HG02840 (cell line): ENCODE measurements around the gene MED13.
"Not testable (repeated sequence)": the region's sequence is repeated elsewhere in the genome, so short reads cannot be mapped to it uniquely, and the experiment has no call there.

Source experiments
- ATAC-seq: cut with Tn5 transposase; IDR thresholded peaks from one replicate; pipeline ENCODE4 v1.9.1; 2021; ENCODE audit warnings: mild to moderate bottlenecking, moderate library complexity, moderate number of reproducible peaks; ENCODE audit not compliant: unreplicated experiment, low FRiP score

Gene MED13

GRCh38 chr17:62003141-62003540, 61.9 kb downstream of the MED13 start:
- ATAC-seq = not testable (repeated sequence)

- no peak for ATAC-seq
Observed at GRCh38 chr17:62001105-62001504, 64.0 kb downstream of the MED13 start.

GRCh38 chr17:62000186-62000585, 64.9 kb downstream of the MED13 start:
- no peak for ATAC-seq

GRCh38 chr17:61998534-61998933, 66.5 kb downstream of the MED13 start:
- not testable (repeated sequence) for ATAC-seq

- no peak for ATAC-seq
Observed at GRCh38 chr17:61997664-61998063, 67.4 kb downstream of the MED13 start.

- ATAC-seq = no peak
Observed at GRCh38 chr17:61996916-61997605, 68.0 kb downstream of the MED13 start.

- no peak for ATAC-seq
Observed at GRCh38 chr17:61989509-61989908, 75.6 kb downstream of the MED13 start.

- ATAC-seq = no peak
Observed at GRCh38 chr17:61986898-61987297, 78.2 kb downstream of the MED13 start.

- no peak for ATAC-seq
Observed at GRCh38 chr17:61984821-61985220, 80.3 kb downstream of the MED13 start.

- ATAC-seq = no peak
Observed at GRCh38 chr17:61981323-61981722, 83.8 kb downstream of the MED13 start.

- no peak for ATAC-seq
Observed at GRCh38 chr17:61980535-61980934, 84.5 kb downstream of the MED13 start.

GRCh38 chr17:61974115-61974514, 91.0 kb downstream of the MED13 start:
- ATAC-seq = no peak

GRCh38 chr17:61972311-61972710, 92.8 kb downstream of the MED13 start:
- ATAC-seq = no peak

- ATAC-seq = no peak
Observed at GRCh38 chr17:61970030-61970429, 95.0 kb downstream of the MED13 start.

GRCh38 chr17:61968757-61969156, 96.3 kb downstream of the MED13 start:
- no peak for ATAC-seq

GRCh38 chr17:61967729-61968128, 97.3 kb downstream of the MED13 start:
- ATAC-seq = no peak

- no peak for ATAC-seq
Observed at GRCh38 chr17:61966191-61966590, 98.9 kb downstream of the MED13 start.

GRCh38 chr17:61955619-61956018, 109.5 kb downstream of the MED13 start:
- ATAC-seq = no peak

GRCh38 chr17:61947367-61948078, 117.6 kb downstream of the MED13 start:
- ATAC-seq = no peak

GRCh38 chr17:61946359-61946758, 118.7 kb downstream of the MED13 start:
- no peak for ATAC-seq

- ATAC-seq = no peak
Observed at GRCh38 chr17:61943117-61943516, 122.0 kb downstream of the MED13 start.

GRCh38 chr17:61942085-61942484, 123.0 kb downstream of the MED13 start:
- ATAC-seq = no peak
